Measurements from ENCODE around the gene TOR2A. TPM values are rescaled to one million over a fixed set of nuclear protein-coding genes. Genes with fewer than 3 reads are reported as not detected.

TOR2A gene
- total RNA-seq, 1 donor from 2014 or later, result 23.4 TPM

Other genes with a start within 250 kb of the TOR2A start
- gene STXBP1, start 123.0 kb downstream of the TOR2A start, total RNA-seq, result 23.1 and 23.9 TPM in 2 replicates
- gene CFAP157, start 28.3 kb downstream of the TOR2A start, total RNA-seq, result not detected in 2 replicates
- gene PTRH1, start 19.6 kb downstream of the TOR2A start, total RNA-seq, result 9.2 and 9.3 TPM in 2 replicates
- gene TTC16, start 19.2 kb downstream of the TOR2A start, total RNA-seq, result 0.27 and 0.32 TPM in 2 replicates
- 57.6 and 58.4 TPM in 2 replicates for gene SH2D3C, start 43.4 kb upstream of the TOR2A start, total RNA-seq
- 102 and 104 TPM in 2 replicates for gene CDK9, start 50.7 kb upstream of the TOR2A start, total RNA-seq
- gene FPGS, start 67.6 kb upstream of the TOR2A start, total RNA-seq, result 91.1 and 97.5 TPM in 2 replicates
- gene ENG, start 119.4 kb upstream of the TOR2A start, total RNA-seq, result 21.4 and 23.0 TPM in 2 replicates
- 44.5 and 46.5 TPM in 2 replicates for gene AK1, start 142.4 kb upstream of the TOR2A start, total RNA-seq
- 91.4 and 96.1 TPM in 2 replicates for gene ST6GALNAC6, start 164.3 kb upstream of the TOR2A start, total RNA-seq
- 23.2 and 23.8 TPM in 2 replicates for gene ST6GALNAC4, start 181.7 kb upstream of the TOR2A start, total RNA-seq
- 1.7 and 2.7 TPM in 2 replicates for gene PIP5KL1, start 195.5 kb upstream of the TOR2A start, total RNA-seq
- 66.5 and 68.6 TPM in 2 replicates for gene DPM2, start 202.6 kb upstream of the TOR2A start, total RNA-seq
- 399 and 400 TPM in 2 replicates for gene EEIG1, start 245.7 kb upstream of the TOR2A start, total RNA-seq

Data from T-helper 2 cell treated with Interferon-gamma antibody and Interleukin-4, amounts not matched to agents 100 ng/mL and 5 ng/mL, for 36 hours (primary cell).